SK-N-SH (cell line): ENCODE data around the gene SARS2. TPM values are rescaled to one million over a fixed set of nuclear protein-coding genes. Genes with fewer than 3 reads are reported as not detected.

Experiments used
- CTCF ChIA-PET: fragments of 300-600, 350-600 bp; formaldehyde crosslinking; extraction: SDS; loops from one replicate; lab custom pipeline; 2021; lab: Yijun Ruan, JAX
- POLR2A ChIA-PET: fragments of 350-600 bp; sonication (Branson Sonifier 250); formaldehyde crosslinking; extraction: SDS; loops from one replicate; lab custom pipeline; 2020; ENCODE audit warnings: antibody characterized with exemption, inconsistent platforms; lab: Yijun Ruan, JAX
- DNase-seq: peaks from one replicate; pipeline ENCODE4 v3.0.0; 2012
- H2AFZ ChIP-seq: fragments of 200-600 bp; sonication (generic); 2 replicates; pipeline ENCODE4 v1.8.1; 2016; ENCODE audit warnings: antibody characterized with exemption, mild to moderate bottlenecking, low read depth
- H3F3A ChIP-seq: fragments of 200-600 bp; sonication (generic); replicated peaks from 2 replicates; pipeline ENCODE3; 2016; ENCODE audit warnings: antibody characterized with exemption, mild to moderate bottlenecking; ENCODE audit not compliant: insufficient read depth
- H3K27ac ChIP-seq, 2 experiments: fragments of 200-500 bp in 1 of 2; fragments of 200-600 bp in 1 of 2; sonication (Bioruptor generic) in 1 of 2; sonication (generic), shearing (Covaris generic) in 1 of 2; 2 replicates each; pipeline versions ENCODE4 v1.5.1 to v1.6.1; 2014 to 2016; ENCODE audit warnings: low read depth in 2 of 2, inconsistent platforms in 1 of 2, low read length in 1 of 2, mild to moderate bottlenecking in 1 of 2, mixed read lengths in 1 of 2
- H3K27me3 ChIP-seq: fragments of 200-600 bp; sonication (generic), shearing (Covaris generic); 2 replicates; pipeline ENCODE4 v1.6.1; 2016; ENCODE audit warnings: mixed run types; ENCODE audit not compliant: insufficient read depth
- H3K36me3 ChIP-seq, 2 experiments: fragments of 200-500 bp in 1 of 2; fragments of 200-600 bp in 1 of 2; sonication (Bioruptor generic) in 1 of 2; sonication (generic) in 1 of 2; replicated peaks in 1 of 2; 2 replicates each; pipeline versions ENCODE3 to v1.5.1; 2014 to 2016; ENCODE audit warnings: low read length in 1 of 2, mild to moderate bottlenecking in 1 of 2; ENCODE audit not compliant: insufficient read depth in 2 of 2, control insufficient read depth in 1 of 2
- H3K4me1 ChIP-seq, 2 experiments: fragments of 200-500 bp in 1 of 2; fragments of 200-600 bp in 1 of 2; sonication (Bioruptor generic) in 1 of 2; sonication (generic), shearing (Covaris generic) in 1 of 2; 2 replicates each; pipeline versions ENCODE4 v1.5.1 to v1.6.1; 2014 to 2016; ENCODE audit warnings: low read depth in 1 of 2, low read length in 1 of 2, mixed run types in 1 of 2; ENCODE audit not compliant: insufficient read depth in 2 of 2, control insufficient read depth in 1 of 2
- H3K4me2 ChIP-seq: fragments of 200-600 bp; sonication (generic), shearing (Covaris generic); 2 replicates; pipeline ENCODE4 v1.6.1; 2017; ENCODE audit warnings: mixed run types
- H3K4me3 ChIP-seq, 2 experiments: fragments of 200-500 bp in 1 of 2; fragments of 200-600 bp in 1 of 2; sonication (Bioruptor generic) in 1 of 2; sonication (generic), shearing (Covaris generic) in 1 of 2; 2 replicates each; pipeline versions ENCODE4 v1.5.1 to v1.8.1; 2014 to 2016; ENCODE audit warnings: low read depth in 2 of 2, inconsistent platforms in 1 of 2, low read length in 1 of 2, mild to moderate bottlenecking in 1 of 2, mixed read lengths in 1 of 2, moderate library complexity in 1 of 2
- H3K79me2 ChIP-seq: fragments of 200-600 bp; sonication (generic); 2 replicates; pipeline ENCODE4 v1.8.1; 2017; ENCODE audit warnings: mild to moderate bottlenecking; ENCODE audit not compliant: insufficient read depth
- H3K9ac ChIP-seq: fragments of 200-600 bp; sonication (generic); 2 replicates; pipeline ENCODE4 v1.6.1; 2017; ENCODE audit warnings: mixed run types
- H3K9me2 ChIP-seq: fragments of 200-600 bp; sonication (generic); 2 replicates; pipeline ENCODE4 v1.6.1; 2017; ENCODE audit warnings: mixed run types
- H3K9me3 ChIP-seq: fragments of 200-600 bp; sonication (generic); 2 replicates; pipeline ENCODE4 v1.6.1; 2017; ENCODE audit warnings: mixed run types, mild to moderate bottlenecking, moderate library complexity
- H4K20me1 ChIP-seq: fragments of 200-600 bp; sonication (generic); 2 replicates; pipeline ENCODE4 v1.6.1; 2017; ENCODE audit warnings: mild to moderate bottlenecking, mixed run types; ENCODE audit not compliant: insufficient read depth
- CTCF ChIP-seq: fragments of 200-600 bp; sonication (generic); IDR thresholded peaks from 2 replicates; pipeline ENCODE4 v1.6.1; 2017; ENCODE audit warnings: antibody characterized with exemption, mild to moderate bottlenecking, moderate library complexity
- EZH2phosphoT487 ChIP-seq: fragments of 200-600 bp; sonication (generic); IDR thresholded peaks from 2 replicates; pipeline ENCODE4 v1.6.1; 2017; ENCODE audit warnings: low read depth, mixed run types, mild to moderate bottlenecking, antibody characterized with exemption, moderate library complexity, borderline replicate concordance
- FOXM1 ChIP-seq: IDR thresholded peaks from 2 replicates; pipeline ENCODE4 v1.4.0; 2012; ENCODE audit warnings: low read depth, mild to moderate bottlenecking
- GABPA ChIP-seq: IDR thresholded peaks from 2 replicates; pipeline ENCODE4 v1.4.0; 2012; ENCODE audit warnings: low read depth, mild to moderate bottlenecking
- GATA2 ChIP-seq: sonication (generic); formaldehyde crosslinking; IDR thresholded peaks from 2 replicates; pipeline ENCODE4 v1.5.0; 2020; ENCODE audit warnings: mild to moderate bottlenecking, missing genetic modification reagents
- JUND ChIP-seq: IDR thresholded peaks from 2 replicates; pipeline ENCODE4 v1.4.0; 2012
- NFIC ChIP-seq: IDR thresholded peaks from 2 replicates; pipeline ENCODE4 v1.4.0; 2012; ENCODE audit warnings: borderline replicate concordance
- PBX3 ChIP-seq: IDR thresholded peaks from 2 replicates; pipeline ENCODE4; 2012
- POLR2AphosphoS5 ChIP-seq: IDR thresholded peaks from 2 replicates; pipeline ENCODE4 v1.6.1; 2012; ENCODE audit warnings: low read depth, low read length
- RAD21 ChIP-seq: IDR thresholded peaks from 2 replicates; pipeline ENCODE4 v1.6.1; 2012; ENCODE audit warnings: mild to moderate bottlenecking, low read length
- SIN3A ChIP-seq: IDR thresholded peaks from 2 replicates; pipeline ENCODE4 v1.6.1; 2012; ENCODE audit warnings: low read depth, mild to moderate bottlenecking, low read length, moderate library complexity, borderline replicate concordance
- SMC3 ChIP-seq: IDR thresholded peaks from 2 replicates; pipeline ENCODE4 v1.6.1; 2012; ENCODE audit warnings: low read depth, low read length, improper control_type of control experiment
- USF1 ChIP-seq: IDR thresholded peaks from 2 replicates; pipeline ENCODE4 v1.4.0; 2012; ENCODE audit warnings: low read depth, borderline replicate concordance
- USF2 ChIP-seq: fragments of 150-350 bp; IDR thresholded peaks from 2 replicates; pipeline ENCODE4 v1.6.1; 2017; ENCODE audit warnings: antibody characterized with exemption, low read length, low read depth, borderline replicate concordance
- WGBS: methylation state at CpG from one replicate; pipeline ENCODE4 v1.1.6; 2017; ENCODE audit warnings: low lambda C conversion rate; 5-methylcytosine and 5-hydroxymethylcytosine counted together
- polyA plus RNA-seq, 3 experiments: library from polyadenylated mRNA; depleted of rRNA; stranded (reverse); fragments of >200 nt; gene quantifications; 2 replicates each; pipeline ENCODE4 v1.2.3, GENCODE V29; 2012

Gene SARS2
- polyA plus RNA-seq, 1 of the 3 experiments (the other 2 are of a cell fraction) = 36.5 TPM

- TF ChIP-seq SMC3 = no peak
- no peak for TF ChIP-seq FOXM1
- TF ChIP-seq CTCF = no peak
- no peak for TF ChIP-seq USF1
- TF ChIP-seq EZH2phosphoT487 = no peak
- no peak for TF ChIP-seq USF2
- Histone ChIP-seq H3K4me1 (no peaks in the 10 kb centered on the region), H3K9me2 (no peaks in the 10 kb centered on the region), H3K9me3 (no peaks in the 10 kb centered on the region), H3K27ac (no peak overlapping the region), H3K4me3 (no peak overlapping the region), H3K27me3 (no peaks in the 10 kb centered on the region), H2AFZ (no peak overlapping the region), H3K79me2 (peaks cover 15% of the 10 kb centered on the region), H3F3A (no peaks in the 10 kb centered on the region), H3K4me2 (no peak overlapping the region), H4K20me1 (no peaks in the 10 kb centered on the region), H3K9ac (no peak overlapping the region), H3K36me3 (peaks cover 0 to 12% of the 10 kb centered on the region in 2 experiments)
- ChIA-PET CTCF (interaction anchor here (1.5 to 2.3 kb wide), 2 partner anchors 21 to 23 kb away, joined by 4 to 10 read pairs; partner anchors contain the start of genes MRPS12 and SARS2), POLR2A (no interaction called here)
- WGBS = 93% methylated on average over 29 of the region's 29 CpGs
- no peak for DNase-seq
These were observed 23.3 kb downstream of the SARS2 start for GRCh38 chr19:38907227-38907626.

- H3K4me3 ChIP-seq = no peak overlapping the region
- H3K4me1 ChIP-seq = no peaks in the 10 kb centered on the region; a peak in 1 of 4 replicates
- no peak for DNase-seq
- WGBS = no CpG with 5 or more reads among the region's 4 CpGs
- no peak overlapping the region for H2AFZ ChIP-seq
- peaks cover 31% of the 10 kb centered on the region for H3K79me2 ChIP-seq
- H3K9ac ChIP-seq = no peak overlapping the region
- peaks cover 0 to 12% of the 10 kb centered on the region in 2 experiments for H3K36me3 ChIP-seq
- no peaks in the 10 kb centered on the region for H4K20me1 ChIP-seq
- no peak overlapping the region for H3K4me2 ChIP-seq
- H3K27ac ChIP-seq = no peak overlapping the region
- H3K9me3 ChIP-seq = no peaks in the 10 kb centered on the region
- TF ChIP-seq GATA2 (no peak), SIN3A (no peak), FOXM1 (no peak), PBX3 (no peak), USF1 (no peak), SMC3 (no peak), NFIC (no peak), RAD21 (no peak), GABPA (no peak), POLR2AphosphoS5 (no peak), JUND (no peak)
- CTCF ChIA-PET = interaction anchor here (0.8 to 1.5 kb wide), 3 partner anchors 12 to 19 kb away, joined by 3 to 4 read pairs (median 3); no protein-coding TSS in a partner anchor
- no peaks in the 10 kb centered on the region for H3K27me3 ChIP-seq
- H3K9me2 ChIP-seq = no peaks in the 10 kb centered on the region
- POLR2A ChIA-PET = no interaction called here
- H3F3A ChIP-seq = peaks cover under 1% of the 10 kb centered on the region
These were observed 24.9 kb downstream of the SARS2 start for GRCh38 chr19:38905620-38906019.
